A549 (cell line): ENCODE data around the gene ABCA13. TPM values are rescaled to one million over a fixed set of nuclear protein-coding genes. Genes with fewer than 3 reads are reported as not detected.

Experiments used
- ATAC-seq, 2 experiments: fragments of 200-7000 bp in 1 of 2; fragments of >200 bp in 1 of 2; cut with Nextera tagmentation in 1 of 2; cut with Tn5 transposase in 1 of 2; 3 replicates each; pipeline versions ENCODE4 v1.8.0 to v1.9.1; 2018 to 2020; ENCODE audit warnings: mild to moderate bottlenecking in 1 of 2, moderate library complexity in 1 of 2
- CTCF ChIA-PET: fragments of 300-600 bp; sonication (Branson Sonifier 250); formaldehyde crosslinking; extraction: SDS; loops from one replicate; lab custom pipeline; 2021; ENCODE audit warnings: antibody characterized with exemption, inconsistent platforms; lab: Yijun Ruan, JAX
- POLR2A ChIA-PET: fragments of 350-600 bp; formaldehyde crosslinking; extraction: SDS; loops from one replicate; lab custom pipeline; 2021; ENCODE audit warnings: antibody characterized with exemption, inconsistent platforms; lab: Yijun Ruan, JAX
- DNase-seq, 2 experiments: peaks; one replicate each; pipeline versions ENCODE4 v3.0.0 to v3.0.0-alpha.2; 2011 to 2016; ENCODE audit warnings: low read depth in 1 of 2, low spot score in 1 of 2
- FAIRE-seq: peaks from 2 replicates; lab custom pipeline; 2011; peaks lifted over from hg19 to GRCh38; lab: Jason Lieb, UNC
- H3K27ac ChIP-seq, 2 experiments: fragments of >200 bp; sonication (Bioruptor Twin); formaldehyde crosslinking; 3 replicates each; pipeline ENCODE4 v1.5.1; 2016 to 2017
- H3K4me1 ChIP-seq: fragments of >200 bp; sonication (Bioruptor Twin); formaldehyde crosslinking; 3 replicates; pipeline ENCODE4 v1.6.1; 2016
- H3K4me2 ChIP-seq: fragments of >200 bp; sonication (Bioruptor Twin); formaldehyde crosslinking; 3 replicates; pipeline ENCODE4 v1.6.1; 2016
- H3K4me3 ChIP-seq: fragments of >200 bp; sonication (Bioruptor Twin); formaldehyde crosslinking; 3 replicates; pipeline ENCODE4 v1.5.1; 2016
- H3K9me3 ChIP-seq: fragments of >200 bp; sonication (Bioruptor Twin); formaldehyde crosslinking; 3 replicates; pipeline ENCODE4 v1.6.1; 2016
- BCL3 ChIP-seq: fragments of >200 bp; sonication (Bioruptor Twin); formaldehyde crosslinking; IDR thresholded peaks from 3 replicates; pipeline ENCODE4 v1.6.1; 2016
- FOSL2 ChIP-seq, 2 experiments: fragments of 450-650 bp in 1 of 2; fragments of >200 bp in 1 of 2; sonication (Bioruptor Twin) in 1 of 2; formaldehyde crosslinking; IDR thresholded peaks; 2 replicates each; pipeline versions ENCODE4 v1.5.0 to v1.6.1; 2016 to 2020; ENCODE audit warnings: mild to moderate bottlenecking in 1 of 2, moderate library complexity in 1 of 2
- HDAC2 ChIP-seq: fragments of 200-600 bp; sonication (generic); IDR thresholded peaks from 2 replicates; pipeline ENCODE4 v1.6.1; 2016
- HEYL ChIP-seq: fragments of 250-450 bp; sonication (Bioruptor Pico); IDR thresholded peaks from 2 replicates; pipeline ENCODE4 v1.8.0; 2021; ENCODE audit warnings: mild to moderate bottlenecking, moderate library complexity
- HOXB5 ChIP-seq: fragments of 250-450 bp; sonication (Bioruptor Pico); IDR thresholded peaks from 2 replicates; pipeline ENCODE4 v1.5.0; 2020; ENCODE audit warnings: mild to moderate bottlenecking, moderate library complexity
- KDM1A ChIP-seq: fragments of 200-600 bp; sonication (generic); IDR thresholded peaks from 2 replicates; pipeline ENCODE4 v1.6.1; 2016; ENCODE audit warnings: low read depth, mild to moderate bottlenecking
- MYC ChIP-seq: IDR thresholded peaks from 2 replicates; pipeline ENCODE4 v1.6.1; 2012; ENCODE audit warnings: mild to moderate bottlenecking, inconsistent platforms, low read length, improper control_type of control experiment, borderline replicate concordance
- NFE2L2 ChIP-seq: fragments of 150-350 bp; conservative IDR thresholded peaks from 2 replicates; pipeline ENCODE4 v1.6.1; 2014; ENCODE audit warnings: low read length
- NPAS2 ChIP-seq: fragments of 250-450 bp; sonication (Bioruptor Pico); IDR thresholded peaks from 2 replicates; pipeline ENCODE4 v1.8.0; 2022; ENCODE audit warnings: mild to moderate bottlenecking, moderate library complexity, borderline replicate concordance
- POLR2A ChIP-seq: IDR thresholded peaks from 2 replicates; pipeline ENCODE4 v1.6.1; 2012; ENCODE audit warnings: mild to moderate bottlenecking, low read length
- RAD21 ChIP-seq, 2 experiments: fragments of >200 bp in 1 of 2; sonication (Bioruptor Twin) in 1 of 2; formaldehyde crosslinking in 1 of 2; IDR thresholded peaks in 1 of 2; conservative IDR thresholded peaks in 1 of 2; 2 replicates in 1 of 2; 3 replicates in 1 of 2; pipeline ENCODE4 v1.6.1; 2012 to 2018; ENCODE audit warnings: inconsistent platforms in 1 of 2
- RCOR1 ChIP-seq: fragments of 150-350 bp; IDR thresholded peaks from 2 replicates; pipeline ENCODE4 v1.6.1; 2014; ENCODE audit warnings: antibody characterized with exemption, low read length, low read depth
- RFX5 ChIP-seq: fragments of 450-650 bp; IDR thresholded peaks from 2 replicates; pipeline ENCODE4 v1.7.1; 2014; ENCODE audit warnings: antibody characterized with exemption, mild to moderate bottlenecking, moderate library complexity
- RNF2 ChIP-seq: fragments of 200-600 bp; sonication (generic); IDR thresholded peaks from 2 replicates; pipeline ENCODE4 v1.6.1; 2016; ENCODE audit warnings: low read depth, mild to moderate bottlenecking, antibody characterized with exemption, moderate library complexity, borderline replicate concordance
- SREBF2 ChIP-seq: fragments of 450-650 bp; IDR thresholded peaks from 2 replicates; pipeline ENCODE4 v1.6.1; 2014; ENCODE audit warnings: mild to moderate bottlenecking, moderate library complexity
- TFCP2L1 ChIP-seq: fragments of 250-450 bp; sonication (Bioruptor Pico); IDR thresholded peaks from 2 replicates; pipeline ENCODE4 v1.5.0; 2021; ENCODE audit warnings: mild to moderate bottlenecking
- ZC3H11A ChIP-seq: fragments of 450-650 bp; IDR thresholded peaks from 2 replicates; pipeline ENCODE4 v1.6.1; 2014; ENCODE audit warnings: antibody characterized with exemption, mild to moderate bottlenecking
- ZFP36 ChIP-seq: fragments of 450-650 bp; IDR thresholded peaks from 2 replicates; pipeline ENCODE4 v1.6.1; 2014; ENCODE audit warnings: borderline replicate concordance; ENCODE audit not compliant: partially characterized antibody
- ZNF302 ChIP-seq: fragments of 250-450 bp; sonication (Bioruptor Pico); IDR thresholded peaks from 2 replicates; pipeline ENCODE4 v1.9.0; 2021; ENCODE audit warnings: inconsistent platforms, mild to moderate bottlenecking, moderate library complexity
- WGBS: methylation state at CpG from one replicate; pipeline ENCODE4 v1.1.6; 2017; ENCODE audit errors: missing lambda C conversion rate; 5-methylcytosine and 5-hydroxymethylcytosine counted together
- polyA plus RNA-seq, 4 experiments: library from polyadenylated mRNA; depleted of rRNA in 3 of 4; stranded (reverse); fragments of >200 nt; fragmentation: RNase III in 1 of 4; extraction: RNeasy Plus Mini Kit Qiagen cat#74134 plus additional on column Dnase treatment in 1 of 4; gene quantifications; 2 replicates in 3 of 4; 3 replicates in 1 of 4; pipeline ENCODE4 v1.2.3, GENCODE V29; 2011 to 2017
- TF ChIP-seq, protein P1 (sequence below): fragments of 200-600 bp; sonication (generic); IDR thresholded peaks from 2 replicates; pipeline ENCODE4 v1.6.1; 2016; ENCODE audit warnings: antibody characterized with exemption, mild to moderate bottlenecking, moderate library complexity
- TF ChIP-seq, protein P2 (sequence below): IDR thresholded peaks from 2 replicates; pipeline ENCODE4 v1.6.1; 2012

Gene ABCA13
- polyA plus RNA-seq, 2 of the 4 experiments (the other 2 are of a cell fraction), result 0.01 TPM; not detected in 1

GRCh38 chr7:48472640-48473039, 301.4 kb downstream of the ABCA13 start:
- under 1% methylated on average over 4 of the region's 4 CpGs for WGBS
- FAIRE-seq (no peak), ATAC-seq (no peak), DNase-seq (no peak)
- no peaks in the 10 kb centered on the region for H3K9me3 ChIP-seq
- H3K4me3 ChIP-seq, result no peak overlapping the region
- POLR2A ChIA-PET, result no interaction called here
- no peaks in the 10 kb centered on the region for H3K4me1 ChIP-seq
- TF ChIP-seq HEYL (CRISPR knock-in tag) (no peak), RFX5 (no peak), HDAC2 (no peak), ZNF302 (CRISPR knock-in tag) (no peak), RCOR1 (no peak), NFE2L2 (no peak), RNF2 (no peak), TFCP2L1 (CRISPR knock-in tag) (no peak)
- TF ChIP-seq, protein P1, sequence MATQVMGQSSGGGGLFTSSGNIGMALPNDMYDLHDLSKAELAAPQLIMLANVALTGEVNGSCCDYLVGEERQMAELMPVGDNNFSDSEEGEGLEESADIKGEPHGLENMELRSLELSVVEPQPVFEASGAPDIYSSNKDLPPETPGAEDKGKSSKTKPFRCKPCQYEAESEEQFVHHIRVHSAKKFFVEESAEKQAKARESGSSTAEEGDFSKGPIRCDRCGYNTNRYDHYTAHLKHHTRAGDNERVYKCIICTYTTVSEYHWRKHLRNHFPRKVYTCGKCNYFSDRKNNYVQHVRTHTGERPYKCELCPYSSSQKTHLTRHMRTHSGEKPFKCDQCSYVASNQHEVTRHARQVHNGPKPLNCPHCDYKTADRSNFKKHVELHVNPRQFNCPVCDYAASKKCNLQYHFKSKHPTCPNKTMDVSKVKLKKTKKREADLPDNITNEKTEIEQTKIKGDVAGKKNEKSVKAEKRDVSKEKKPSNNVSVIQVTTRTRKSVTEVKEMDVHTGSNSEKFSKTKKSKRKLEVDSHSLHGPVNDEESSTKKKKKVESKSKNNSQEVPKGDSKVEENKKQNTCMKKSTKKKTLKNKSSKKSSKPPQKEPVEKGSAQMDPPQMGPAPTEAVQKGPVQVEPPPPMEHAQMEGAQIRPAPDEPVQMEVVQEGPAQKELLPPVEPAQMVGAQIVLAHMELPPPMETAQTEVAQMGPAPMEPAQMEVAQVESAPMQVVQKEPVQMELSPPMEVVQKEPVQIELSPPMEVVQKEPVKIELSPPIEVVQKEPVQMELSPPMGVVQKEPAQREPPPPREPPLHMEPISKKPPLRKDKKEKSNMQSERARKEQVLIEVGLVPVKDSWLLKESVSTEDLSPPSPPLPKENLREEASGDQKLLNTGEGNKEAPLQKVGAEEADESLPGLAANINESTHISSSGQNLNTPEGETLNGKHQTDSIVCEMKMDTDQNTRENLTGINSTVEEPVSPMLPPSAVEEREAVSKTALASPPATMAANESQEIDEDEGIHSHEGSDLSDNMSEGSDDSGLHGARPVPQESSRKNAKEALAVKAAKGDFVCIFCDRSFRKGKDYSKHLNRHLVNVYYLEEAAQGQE, result no peak
- CTCF ChIA-PET, result no interaction called here
- no peak overlapping the region for H3K27ac ChIP-seq
- H3K4me2 ChIP-seq, result no peak overlapping the region

GRCh38 chr7:48473205-48473865, 302.1 kb downstream of the ABCA13 start:
- POLR2A ChIA-PET, result no interaction called here
- ATAC-seq (no peak), DNase-seq (no peak), FAIRE-seq (no peak)
- H3K9me3 ChIP-seq, result no peaks in the 10 kb centered on the region
- no peak overlapping the region for H3K27ac ChIP-seq
- WGBS, result 21% methylated on average over 6 of the region's 6 CpGs
- TF ChIP-seq HDAC2 (no peak), ZC3H11A (no peak), NPAS2 (CRISPR knock-in tag) (no peak), POLR2A (no peak), HOXB5 (CRISPR knock-in tag) (no peak), RAD21 (conservative IDR thresholded peaks at IDR 0.05 in 1 of 2, IDR thresholded peaks at IDR 0.05 in 1 of 2) (no peak), SREBF2 (no peak), KDM1A (no peak), MYC (no peak), ZFP36 (no peak), FOSL2 (IDR thresholded peaks at IDR 0.05) (no peak), FOSL2 (CRISPR knock-in tag; IDR thresholded peaks at IDR 0.05) (no peak), BCL3 (no peak), HEYL (CRISPR knock-in tag) (no peak)
- TF ChIP-seq, protein P1, result no peak
- TF ChIP-seq, protein P2, sequence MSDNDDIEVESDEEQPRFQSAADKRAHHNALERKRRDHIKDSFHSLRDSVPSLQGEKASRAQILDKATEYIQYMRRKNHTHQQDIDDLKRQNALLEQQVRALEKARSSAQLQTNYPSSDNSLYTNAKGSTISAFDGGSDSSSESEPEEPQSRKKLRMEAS, result no peak
- no peak overlapping the region for H3K4me2 ChIP-seq
- H3K4me1 ChIP-seq, result no peaks in the 10 kb centered on the region
- CTCF ChIA-PET, result no interaction called here
- H3K4me3 ChIP-seq, result no peak overlapping the region
